DND-41 (cell line): ENCODE data around the gene PAPOLA.

Experiments used
- ATAC-seq: fragments of 200-7000 bp; cut with Tn5 transposase; 3 replicates; pipeline ENCODE4 v1.9.1; 2021; ENCODE audit warnings: low read depth; ENCODE audit not compliant: insufficient read depth
- DNase-seq: peaks from one replicate; pipeline ENCODE4 v3.0.0-alpha.2; 2020
- H2AFZ ChIP-seq: 2 replicates; pipeline ENCODE4 v1.6.0; 2012; ENCODE audit warnings: low read depth, low read length
- H3K27ac ChIP-seq: 2 replicates; pipeline ENCODE4 v1.5.1; 2012; ENCODE audit warnings: low read length, inconsistent platforms
- H3K27me3 ChIP-seq: fragments of 200-600 bp; sonication (generic); 2 replicates; pipeline ENCODE4 v1.6.0; 2012; ENCODE audit warnings: low read length, mild to moderate bottlenecking, inconsistent platforms; ENCODE audit not compliant: insufficient read depth, poor library complexity
- H3K36me3 ChIP-seq: 2 replicates; pipeline ENCODE4 v1.5.1; 2012; ENCODE audit warnings: low read length, inconsistent platforms; ENCODE audit not compliant: insufficient read depth
- H3K4me1 ChIP-seq: 2 replicates; pipeline ENCODE4 v1.5.1; 2012; ENCODE audit warnings: mild to moderate bottlenecking, low read length; ENCODE audit not compliant: insufficient read depth
- H3K4me2 ChIP-seq: 2 replicates; pipeline ENCODE4 v1.6.0; 2012; ENCODE audit warnings: mild to moderate bottlenecking, moderate library complexity, low read length, inconsistent platforms; ENCODE audit not compliant: insufficient read depth
- H3K4me3 ChIP-seq, 2 experiments: fragments of 200-600 bp in 1 of 2; shearing (Covaris generic) in 1 of 2; 2 replicates each; pipeline ENCODE4 v1.5.1; 2012 to 2016; ENCODE audit warnings: inconsistent platforms in 2 of 2, low read length in 2 of 2, mild to moderate bottlenecking in 2 of 2, low read depth in 1 of 2, moderate library complexity in 1 of 2
- H3K79me2 ChIP-seq: 2 replicates; pipeline ENCODE4 v1.6.0; 2012; ENCODE audit warnings: low read length, inconsistent platforms; ENCODE audit not compliant: insufficient read depth
- H3K9ac ChIP-seq: 2 replicates; pipeline ENCODE4 v1.6.0; 2012; ENCODE audit warnings: low read depth, mild to moderate bottlenecking, inconsistent platforms, low read length, moderate library complexity
- H3K9me3 ChIP-seq: 2 replicates; pipeline ENCODE4 v1.5.1; 2012; ENCODE audit warnings: low read length, moderate library complexity, mild to moderate bottlenecking, inconsistent platforms; ENCODE audit not compliant: insufficient read depth, severe bottlenecking
- H4K20me1 ChIP-seq: 2 replicates; pipeline ENCODE4 v1.6.0; 2012; ENCODE audit warnings: low read length; ENCODE audit not compliant: insufficient read depth
- CTCF ChIP-seq: IDR thresholded peaks from 2 replicates; pipeline ENCODE4 v1.5.1; 2012; ENCODE audit warnings: borderline replicate concordance, low read length, moderate library complexity, mild to moderate bottlenecking; ENCODE audit not compliant: poor library complexity, severe bottlenecking; ENCODE audit errors: extremely low read depth
- EZH2 ChIP-seq: IDR thresholded peaks from 3 replicates; pipeline ENCODE4 v1.6.1; 2012; ENCODE audit warnings: borderline replicate concordance, low read depth, mild to moderate bottlenecking, moderate library complexity, low read length, inconsistent platforms; ENCODE audit not compliant: severe bottlenecking

PAPOLA gene

GRCh38 chr14:96508900-96509299 lies 6.7 kb downstream of the PAPOLA start:
- no peak for TF ChIP-seq EZH2
- no peak for TF ChIP-seq CTCF
- H3K9ac ChIP-seq = no peak overlapping the region
- ATAC-seq = no peak
- H3K4me3 ChIP-seq = no peak overlapping the region
- no peak for DNase-seq
- H2AFZ ChIP-seq = no peak overlapping the region
- H3K79me2 ChIP-seq = peaks cover 99% of the 10 kb centered on the region
- peak overlapping the region; percentile 0; the same call in 1 of the 2 replicates for H3K4me2 ChIP-seq
- H3K9me3 ChIP-seq = no peaks in the 10 kb centered on the region
- no peak overlapping the region for H3K27ac ChIP-seq
- peaks cover 96% of the 10 kb centered on the region for H4K20me1 ChIP-seq
- H3K27me3 ChIP-seq = no peaks in the 10 kb centered on the region
- H3K4me1 ChIP-seq = peaks cover 42% of the 10 kb centered on the region
- H3K36me3 ChIP-seq = peaks cover 8% of the 10 kb centered on the region

- no peak for DNase-seq
- TF ChIP-seq CTCF (no peak), EZH2 (no peak)
- peak overlapping the region; percentile 8; the same call in 1 of the 2 replicates for H3K4me2 ChIP-seq
- peaks cover 35% of the 10 kb centered on the region for H3K4me1 ChIP-seq
- H3K4me3 ChIP-seq = no peak overlapping the region
- H3K9me3 ChIP-seq = no peaks in the 10 kb centered on the region
- H3K27ac ChIP-seq = no peak overlapping the region
- H3K36me3 ChIP-seq = peaks cover 1% of the 10 kb centered on the region; the same call in 1 of the 2 replicates
- no peaks in the 10 kb centered on the region for H3K27me3 ChIP-seq
- no peak overlapping the region for H3K9ac ChIP-seq
- H3K79me2 ChIP-seq = peaks cover 99% of the 10 kb centered on the region
- H4K20me1 ChIP-seq = peaks cover 96% of the 10 kb centered on the region
- ATAC-seq = no peak
- no peak overlapping the region for H2AFZ ChIP-seq
Measured at GRCh38 chr14:96509457-96510090, 7.4 kb downstream of the PAPOLA start.

GRCh38 chr14:96511146-96511545 lies 9.0 kb downstream of the PAPOLA start:
- H3K4me2 ChIP-seq = no peak overlapping the region
- no peaks in the 10 kb centered on the region for H3K27me3 ChIP-seq
- no peak overlapping the region for H3K9ac ChIP-seq
- TF ChIP-seq CTCF = no peak
- no peak for TF ChIP-seq EZH2
- no peak overlapping the region for H3K4me3 ChIP-seq
- H3K27ac ChIP-seq = no peak overlapping the region
- DNase-seq (no peak), ATAC-seq (no peak)
- no peaks in the 10 kb centered on the region for H3K9me3 ChIP-seq
- H4K20me1 ChIP-seq = peaks cover 96% of the 10 kb centered on the region
- no peaks in the 10 kb centered on the region for H3K36me3 ChIP-seq
- peaks cover 20% of the 10 kb centered on the region for H3K4me1 ChIP-seq
- H2AFZ ChIP-seq = no peak overlapping the region
- peaks cover 99% of the 10 kb centered on the region for H3K79me2 ChIP-seq
